ENCODE results near the gene KCNC4.

DNA sequence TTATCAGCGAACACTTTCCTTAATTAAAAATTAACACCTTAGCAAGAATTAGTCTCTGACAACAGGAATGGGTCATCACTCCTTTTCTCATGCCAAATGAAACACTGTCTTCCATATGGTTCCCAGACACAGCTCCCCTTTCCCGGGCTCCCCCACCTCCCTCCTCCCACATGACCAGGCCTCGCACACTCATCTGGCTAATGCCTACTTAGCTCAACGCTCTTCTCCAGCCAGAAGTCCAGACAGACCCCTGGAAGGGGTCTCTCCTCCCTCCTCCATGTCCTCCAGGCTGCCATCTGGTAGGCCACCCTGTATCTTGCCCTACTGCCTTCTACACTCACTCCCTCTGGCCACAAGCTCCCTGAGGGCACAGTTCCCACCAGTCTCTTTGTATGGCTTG lies 39.9 kb downstream of the KCNC4 start:
- TF ChIP-seq, protein P1, sequence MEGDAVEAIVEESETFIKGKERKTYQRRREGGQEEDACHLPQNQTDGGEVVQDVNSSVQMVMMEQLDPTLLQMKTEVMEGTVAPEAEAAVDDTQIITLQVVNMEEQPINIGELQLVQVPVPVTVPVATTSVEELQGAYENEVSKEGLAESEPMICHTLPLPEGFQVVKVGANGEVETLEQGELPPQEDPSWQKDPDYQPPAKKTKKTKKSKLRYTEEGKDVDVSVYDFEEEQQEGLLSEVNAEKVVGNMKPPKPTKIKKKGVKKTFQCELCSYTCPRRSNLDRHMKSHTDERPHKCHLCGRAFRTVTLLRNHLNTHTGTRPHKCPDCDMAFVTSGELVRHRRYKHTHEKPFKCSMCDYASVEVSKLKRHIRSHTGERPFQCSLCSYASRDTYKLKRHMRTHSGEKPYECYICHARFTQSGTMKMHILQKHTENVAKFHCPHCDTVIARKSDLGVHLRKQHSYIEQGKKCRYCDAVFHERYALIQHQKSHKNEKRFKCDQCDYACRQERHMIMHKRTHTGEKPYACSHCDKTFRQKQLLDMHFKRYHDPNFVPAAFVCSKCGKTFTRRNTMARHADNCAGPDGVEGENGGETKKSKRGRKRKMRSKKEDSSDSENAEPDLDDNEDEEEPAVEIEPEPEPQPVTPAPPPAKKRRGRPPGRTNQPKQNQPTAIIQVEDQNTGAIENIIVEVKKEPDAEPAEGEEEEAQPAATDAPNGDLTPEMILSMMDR (conservative IDR thresholded peaks at IDR 0.05 in 1 of 2, IDR thresholded peaks at IDR 0.05 in 1 of 2; ENCODE audit: low read depth in 1 of 2, low read length in 2 of 2), result no peak
- no peak for TF ChIP-seq EZH2 (IDR thresholded peaks at IDR 0.05; ENCODE audit: low read length, missing control alignments)
